HepG2 (cell line): ENCODE data around the gene PRKG1.

Experiments used
- BRD4 ChIP-seq: sonication (generic); formaldehyde crosslinking; IDR thresholded peaks from 2 replicates; pipeline ENCODE4 v1.4.0; 2020; ENCODE audit warnings: missing genetic modification reagents
- GABPA ChIP-seq, 2 experiments: IDR thresholded peaks; 2 replicates each; pipeline ENCODE4 v1.6.1; 2011 to 2016; ENCODE audit warnings: low read depth in 2 of 2, low read length in 1 of 2, missing biosample characterization in 1 of 2, missing genetic modification characterization in 1 of 2
- MXI1 ChIP-seq: IDR thresholded peaks from 3 replicates; pipeline ENCODE4 v1.6.1; 2012; ENCODE audit warnings: low read depth, low read length, inconsistent platforms, borderline replicate concordance
- ZNF317 ChIP-seq: sonication (generic); formaldehyde crosslinking; IDR thresholded peaks from 2 replicates; pipeline ENCODE4 v1.5.0; 2020; ENCODE audit warnings: mild to moderate bottlenecking, missing genetic modification reagents
- ZSCAN20 ChIP-seq: sonication (generic); formaldehyde crosslinking; IDR thresholded peaks from 2 replicates; pipeline ENCODE4 v1.4.0; 2020; ENCODE audit warnings: missing genetic modification reagents, mild to moderate bottlenecking, borderline replicate concordance
- TF ChIP-seq, protein P1 (sequence below): fragments of 450-650 bp; IDR thresholded peaks from 2 replicates; pipeline ENCODE4 v1.6.1; 2017; ENCODE audit warnings: mild to moderate bottlenecking
- TF ChIP-seq, protein P2 (sequence below): IDR thresholded peaks from 2 replicates; pipeline ENCODE4 v1.6.1; 2016; ENCODE audit warnings: low read depth, missing genetic modification reagents, missing compliant biosample characterization

DNA sequence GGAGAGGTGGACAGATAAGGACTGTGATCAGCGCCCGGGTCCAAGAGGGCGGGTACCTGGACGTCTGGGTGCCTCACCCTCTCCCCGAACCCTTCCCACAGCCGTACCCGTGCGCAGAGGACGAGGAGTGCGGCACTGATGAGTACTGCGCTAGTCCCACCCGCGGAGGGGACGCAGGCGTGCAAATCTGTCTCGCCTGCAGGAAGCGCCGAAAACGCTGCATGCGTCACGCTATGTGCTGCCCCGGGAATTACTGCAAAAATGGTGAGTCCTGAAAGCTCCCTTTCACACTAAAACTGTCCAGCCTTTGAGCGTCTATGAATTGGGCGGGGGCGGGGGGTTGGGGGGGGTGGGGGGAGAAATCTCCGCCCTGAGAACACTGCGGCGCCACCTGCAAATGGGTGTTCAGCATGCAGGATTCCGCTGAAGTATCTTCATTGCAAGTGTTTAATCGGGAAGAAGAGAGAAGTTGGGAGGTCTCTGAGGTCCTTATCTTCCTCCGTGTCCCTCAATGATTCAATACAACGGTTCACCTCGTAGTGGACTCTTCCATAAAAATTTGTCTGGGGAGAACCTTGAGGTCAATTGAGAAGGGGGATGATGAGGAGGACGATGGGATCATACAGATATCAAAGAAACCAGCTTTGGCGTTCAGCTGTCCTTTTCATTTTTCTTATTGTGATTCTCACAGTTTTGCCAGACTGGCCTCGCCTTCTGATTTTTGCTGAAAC lies 1240.7 kb downstream of the PRKG1 start:
- TF ChIP-seq ZNF317 (CRISPR knock-in tag) (no peak), BRD4 (CRISPR knock-in tag) (no peak), MXI1 (no peak), ZSCAN20 (CRISPR knock-in tag) (no peak), GABPA (IDR thresholded peaks at IDR 0.05; ENCODE audit: low read depth, low read length) (no peak), GABPA (CRISPR knock-in tag; IDR thresholded peaks at IDR 0.05; ENCODE audit: low read depth) (no peak)
- TF ChIP-seq, protein P1, sequence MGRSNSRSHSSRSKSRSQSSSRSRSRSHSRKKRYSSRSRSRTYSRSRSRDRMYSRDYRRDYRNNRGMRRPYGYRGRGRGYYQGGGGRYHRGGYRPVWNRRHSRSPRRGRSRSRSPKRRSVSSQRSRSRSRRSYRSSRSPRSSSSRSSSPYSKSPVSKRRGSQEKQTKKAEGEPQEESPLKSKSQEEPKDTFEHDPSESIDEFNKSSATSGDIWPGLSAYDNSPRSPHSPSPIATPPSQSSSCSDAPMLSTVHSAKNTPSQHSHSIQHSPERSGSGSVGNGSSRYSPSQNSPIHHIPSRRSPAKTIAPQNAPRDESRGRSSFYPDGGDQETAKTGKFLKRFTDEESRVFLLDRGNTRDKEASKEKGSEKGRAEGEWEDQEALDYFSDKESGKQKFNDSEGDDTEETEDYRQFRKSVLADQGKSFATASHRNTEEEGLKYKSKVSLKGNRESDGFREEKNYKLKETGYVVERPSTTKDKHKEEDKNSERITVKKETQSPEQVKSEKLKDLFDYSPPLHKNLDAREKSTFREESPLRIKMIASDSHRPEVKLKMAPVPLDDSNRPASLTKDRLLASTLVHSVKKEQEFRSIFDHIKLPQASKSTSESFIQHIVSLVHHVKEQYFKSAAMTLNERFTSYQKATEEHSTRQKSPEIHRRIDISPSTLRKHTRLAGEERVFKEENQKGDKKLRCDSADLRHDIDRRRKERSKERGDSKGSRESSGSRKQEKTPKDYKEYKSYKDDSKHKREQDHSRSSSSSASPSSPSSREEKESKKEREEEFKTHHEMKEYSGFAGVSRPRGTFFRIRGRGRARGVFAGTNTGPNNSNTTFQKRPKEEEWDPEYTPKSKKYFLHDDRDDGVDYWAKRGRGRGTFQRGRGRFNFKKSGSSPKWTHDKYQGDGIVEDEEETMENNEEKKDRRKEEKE, result no peak
- TF ChIP-seq, protein P2, sequence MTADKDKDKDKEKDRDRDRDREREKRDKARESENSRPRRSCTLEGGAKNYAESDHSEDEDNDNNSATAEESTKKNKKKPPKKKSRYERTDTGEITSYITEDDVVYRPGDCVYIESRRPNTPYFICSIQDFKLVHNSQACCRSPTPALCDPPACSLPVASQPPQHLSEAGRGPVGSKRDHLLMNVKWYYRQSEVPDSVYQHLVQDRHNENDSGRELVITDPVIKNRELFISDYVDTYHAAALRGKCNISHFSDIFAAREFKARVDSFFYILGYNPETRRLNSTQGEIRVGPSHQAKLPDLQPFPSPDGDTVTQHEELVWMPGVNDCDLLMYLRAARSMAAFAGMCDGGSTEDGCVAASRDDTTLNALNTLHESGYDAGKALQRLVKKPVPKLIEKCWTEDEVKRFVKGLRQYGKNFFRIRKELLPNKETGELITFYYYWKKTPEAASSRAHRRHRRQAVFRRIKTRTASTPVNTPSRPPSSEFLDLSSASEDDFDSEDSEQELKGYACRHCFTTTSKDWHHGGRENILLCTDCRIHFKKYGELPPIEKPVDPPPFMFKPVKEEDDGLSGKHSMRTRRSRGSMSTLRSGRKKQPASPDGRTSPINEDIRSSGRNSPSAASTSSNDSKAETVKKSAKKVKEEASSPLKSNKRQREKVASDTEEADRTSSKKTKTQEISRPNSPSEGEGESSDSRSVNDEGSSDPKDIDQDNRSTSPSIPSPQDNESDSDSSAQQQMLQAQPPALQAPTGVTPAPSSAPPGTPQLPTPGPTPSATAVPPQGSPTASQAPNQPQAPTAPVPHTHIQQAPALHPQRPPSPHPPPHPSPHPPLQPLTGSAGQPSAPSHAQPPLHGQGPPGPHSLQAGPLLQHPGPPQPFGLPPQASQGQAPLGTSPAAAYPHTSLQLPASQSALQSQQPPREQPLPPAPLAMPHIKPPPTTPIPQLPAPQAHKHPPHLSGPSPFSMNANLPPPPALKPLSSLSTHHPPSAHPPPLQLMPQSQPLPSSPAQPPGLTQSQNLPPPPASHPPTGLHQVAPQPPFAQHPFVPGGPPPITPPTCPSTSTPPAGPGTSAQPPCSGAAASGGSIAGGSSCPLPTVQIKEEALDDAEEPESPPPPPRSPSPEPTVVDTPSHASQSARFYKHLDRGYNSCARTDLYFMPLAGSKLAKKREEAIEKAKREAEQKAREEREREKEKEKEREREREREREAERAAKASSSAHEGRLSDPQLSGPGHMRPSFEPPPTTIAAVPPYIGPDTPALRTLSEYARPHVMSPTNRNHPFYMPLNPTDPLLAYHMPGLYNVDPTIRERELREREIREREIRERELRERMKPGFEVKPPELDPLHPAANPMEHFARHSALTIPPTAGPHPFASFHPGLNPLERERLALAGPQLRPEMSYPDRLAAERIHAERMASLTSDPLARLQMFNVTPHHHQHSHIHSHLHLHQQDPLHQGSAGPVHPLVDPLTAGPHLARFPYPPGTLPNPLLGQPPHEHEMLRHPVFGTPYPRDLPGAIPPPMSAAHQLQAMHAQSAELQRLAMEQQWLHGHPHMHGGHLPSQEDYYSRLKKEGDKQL (CRISPR knock-in tag), result no peak
